ENCODE measurements around the gene MACROD2. TPM values are rescaled to one million over a fixed set of nuclear protein-coding genes. Genes with fewer than 3 reads are reported as not detected.

The MACROD2 gene
- total RNA-seq, 4 donors from 2014 or later: 1.8 to 4.8 (median 2.9) TPM

GRCh38 chr20:14838663-14839628 is 843.6 kb downstream of the MACROD2 start:
- WGBS, 2 donors: 73 to 87% methylated on average over 7 of the region's 7 CpGs

DNA sequence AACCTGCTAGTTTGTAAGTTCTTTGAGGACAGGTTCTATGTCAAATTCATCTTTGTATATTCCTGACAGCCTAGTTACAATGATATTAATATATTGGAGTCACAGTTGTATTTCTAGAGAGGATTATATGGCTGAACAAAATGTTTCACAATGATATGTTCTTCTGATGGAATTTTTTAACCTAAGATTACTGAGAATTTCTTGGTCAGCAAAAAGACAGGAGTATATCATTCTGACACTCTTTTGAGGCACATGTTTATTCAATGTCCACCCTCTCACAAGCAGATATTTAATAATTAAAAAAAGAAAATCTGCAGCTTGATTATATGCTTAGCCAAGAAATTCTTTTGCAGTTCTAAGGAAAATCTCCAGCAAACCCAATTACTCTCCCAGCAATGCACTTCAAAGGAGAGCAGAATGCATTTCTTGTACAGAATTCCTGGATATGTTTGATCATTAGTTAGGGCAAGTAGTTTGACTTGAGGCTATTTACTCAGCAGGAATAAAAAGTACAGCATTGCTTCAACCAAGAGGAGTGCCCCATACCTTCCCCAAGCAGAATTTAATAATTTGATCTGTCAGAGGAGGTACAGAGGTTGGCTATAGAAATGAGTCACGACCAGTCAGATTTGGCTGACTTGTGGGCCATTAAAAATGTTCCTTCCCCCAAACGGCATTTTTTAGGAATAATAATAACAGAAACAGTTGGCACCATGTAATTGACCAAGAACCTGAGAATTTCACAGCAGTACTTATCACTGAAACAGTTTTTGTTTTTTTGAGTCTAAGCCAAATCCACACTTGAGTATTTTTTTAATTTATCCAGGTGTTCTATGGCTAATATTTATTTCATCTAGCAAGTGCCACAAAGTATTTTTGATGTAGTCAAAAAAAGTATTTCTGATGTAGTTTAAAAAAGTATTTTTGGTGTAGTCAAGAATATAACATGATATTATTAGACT is 850.2 kb downstream of the MACROD2 start:
- no peak for DNase-seq
- H3K27me3 ChIP-seq: no peaks in the 10 kb centered on the region
- no peak overlapping the region for H3K4me3 ChIP-seq
- 23 to 30% methylated on average over 2 of the region's 2 CpGs for WGBS, 2 donors
- peaks cover 0 to 15% (median 0%) of the 10 kb centered on the region in 3 donors for H3K4me1 ChIP-seq
- peak overlapping the region in 2 of 4 donors; percentile 1 to 26 for H3K27ac ChIP-seq
- intact Hi-C loops (cut with DNase I): no loop called here
- TF ChIP-seq CTCF (IDR thresholded peaks at IDR 0.05) (no peak), POLR2A (IDR thresholded peaks at IDR 0.05) (no peak)
- no peaks in the 10 kb centered on the region for H3K9me3 ChIP-seq
- no peaks in the 10 kb centered on the region for H3K36me3 ChIP-seq

More at GRCh38 chr20:14838663-14839628, 843.6 kb downstream of the MACROD2 start:
- Histone ChIP-seq H3K4me3 (no peak overlapping the region), H3K27ac (no peak overlapping the region), H3K4me1 (no peaks in the 10 kb centered on the region), H3K27me3 (no peaks in the 10 kb centered on the region), H3K9me3 (no peaks in the 10 kb centered on the region), H3K36me3 (no peaks in the 10 kb centered on the region)
- DNase-seq: no peak
- intact Hi-C loops (cut with DNase I): no loop called here
- TF ChIP-seq POLR2A (IDR thresholded peaks at IDR 0.05) (no peak), CTCF (IDR thresholded peaks at IDR 0.05) (no peak)

GRCh38 chr20:14848806-14849205 is 853.5 kb downstream of the MACROD2 start:
- Histone ChIP-seq H3K4me1 (peaks cover 0 to 15% (median 0%) of the 10 kb centered on the region in 3 donors), H3K9me3 (no peaks in the 10 kb centered on the region), H3K36me3 (no peaks in the 10 kb centered on the region), H3K4me3 (no peak overlapping the region), H3K27me3 (no peaks in the 10 kb centered on the region), H3K27ac (no peak overlapping the region)
- 75 to 82% methylated on average over 4 of the region's 4 CpGs for WGBS, 2 donors
- intact Hi-C loops (cut with DNase I): no loop called here
- DNase-seq: no peak
- TF ChIP-seq CTCF (IDR thresholded peaks at IDR 0.05) (no peak), POLR2A (IDR thresholded peaks at IDR 0.05) (no peak)

GRCh38 chr20:14853079-14853478 is 857.8 kb downstream of the MACROD2 start:
- H3K4me3 ChIP-seq: no peak overlapping the region
- H3K27ac ChIP-seq: no peak overlapping the region
- intact Hi-C loops (cut with DNase I): no loop called here
- no peak for DNase-seq
- no peaks in the 10 kb centered on the region for H3K36me3 ChIP-seq
- H3K27me3 ChIP-seq: no peaks in the 10 kb centered on the region
- TF ChIP-seq POLR2A (IDR thresholded peaks at IDR 0.05): no peak
- TF ChIP-seq CTCF (IDR thresholded peaks at IDR 0.05): no peak
- no peaks in the 10 kb centered on the region for H3K4me1 ChIP-seq
- H3K9me3 ChIP-seq: no peaks in the 10 kb centered on the region
- 65 to 66% methylated on average over 2 of the region's 2 CpGs for WGBS, 2 donors
